Fibroblast of villous mesenchyme (primary cell): ENCODE results near the gene EZR. TPM values are rescaled to one million over a fixed set of nuclear protein-coding genes. Genes with fewer than 3 reads are reported as not detected.

Experiments used
- DNase-seq: peaks from one replicate; pipeline ENCODE4 v3.0.0-alpha.2; 2010; ENCODE audit warnings: low read depth
- H3K4me3 ChIP-seq: 2 replicates; pipeline ENCODE4 v1.5.1; 2011; ENCODE audit warnings: low read depth, mild to moderate bottlenecking, low read length
- CTCF ChIP-seq: IDR thresholded peaks from 2 replicates; pipeline ENCODE4 v1.5.1; 2012; ENCODE audit warnings: low read depth, mild to moderate bottlenecking, low read length; ENCODE audit not compliant: insufficient read depth
- small RNA-seq: library from RNA; depleted of rRNA; stranded (forward); fragments of <200 nt; gene quantifications from one replicate; pipeline ENCODE3, GENCODE V24; 2012
- total RNA-seq: library from RNA; depleted of rRNA; stranded (reverse); fragments of >200 nt; gene quantifications from 2 replicates; pipeline ENCODE4 v1.2.3, GENCODE V29; 2012

The EZR gene
- total RNA-seq, 1 donor: 100 TPM

- no peak for DNase-seq
- no peak overlapping the region for H3K4me3 ChIP-seq
- no peak for TF ChIP-seq CTCF
Measured at GRCh38 chr6:158729906-158730540, 89.1 kb downstream of the EZR start.

DNA sequence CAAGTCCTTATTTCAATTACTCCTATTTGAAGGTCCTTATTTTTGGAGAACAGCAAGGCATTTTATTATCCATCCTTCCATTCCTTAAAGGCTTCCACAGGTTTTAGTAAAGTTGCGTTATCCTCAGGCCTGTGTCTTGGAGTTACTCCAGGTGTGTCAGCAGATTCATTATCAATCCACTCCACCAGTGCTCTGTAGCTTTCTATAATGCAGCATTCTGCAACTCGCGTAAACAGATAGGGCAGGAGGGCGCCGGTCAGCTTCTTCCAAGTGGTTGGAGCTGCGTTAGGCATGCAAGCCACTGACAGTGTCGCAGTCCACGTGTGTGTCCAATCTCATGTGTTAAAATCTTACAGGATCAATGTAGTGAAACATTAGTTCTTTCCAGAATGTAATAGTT, 93.5 kb downstream of the EZR start:
- no peak for DNase-seq
- H3K4me3 ChIP-seq: no peak overlapping the region
- no peak for TF ChIP-seq CTCF

DNA sequence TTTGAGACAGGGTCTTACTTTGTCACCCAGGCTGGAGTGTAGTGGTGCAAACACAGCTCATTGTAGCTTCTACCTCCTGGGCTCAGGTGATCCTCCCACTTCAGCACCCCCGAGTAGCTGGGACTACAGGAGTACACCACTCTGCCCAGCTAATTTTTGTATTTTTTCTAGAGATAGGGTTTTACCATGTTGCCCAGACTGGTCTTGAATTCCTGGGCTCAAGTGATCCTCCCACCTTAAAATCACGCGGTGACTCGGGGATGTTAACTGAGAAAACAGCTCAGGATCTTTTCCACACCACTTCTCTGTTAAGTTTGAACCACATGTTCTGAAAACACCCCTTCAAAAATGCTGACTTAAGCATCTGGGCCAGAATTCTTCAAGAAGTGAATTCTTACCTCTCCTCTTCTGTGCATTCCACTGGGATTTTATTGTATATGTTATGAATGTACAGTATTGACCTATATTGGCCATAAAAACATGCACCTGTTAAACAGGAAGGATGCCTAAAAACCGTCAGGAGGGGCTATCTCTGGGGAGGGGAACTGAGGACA, 96.9 kb downstream of the EZR start:
- no peak for TF ChIP-seq CTCF
- H3K4me3 ChIP-seq: no peak overlapping the region
- no peak for DNase-seq

- peak; percentile 74 for TF ChIP-seq CTCF
- DNase-seq: peak; percentile 34
- no peak overlapping the region for H3K4me3 ChIP-seq
Measured at GRCh38 chr6:158718461-158719046, 100.6 kb downstream of the EZR start.

DNA sequence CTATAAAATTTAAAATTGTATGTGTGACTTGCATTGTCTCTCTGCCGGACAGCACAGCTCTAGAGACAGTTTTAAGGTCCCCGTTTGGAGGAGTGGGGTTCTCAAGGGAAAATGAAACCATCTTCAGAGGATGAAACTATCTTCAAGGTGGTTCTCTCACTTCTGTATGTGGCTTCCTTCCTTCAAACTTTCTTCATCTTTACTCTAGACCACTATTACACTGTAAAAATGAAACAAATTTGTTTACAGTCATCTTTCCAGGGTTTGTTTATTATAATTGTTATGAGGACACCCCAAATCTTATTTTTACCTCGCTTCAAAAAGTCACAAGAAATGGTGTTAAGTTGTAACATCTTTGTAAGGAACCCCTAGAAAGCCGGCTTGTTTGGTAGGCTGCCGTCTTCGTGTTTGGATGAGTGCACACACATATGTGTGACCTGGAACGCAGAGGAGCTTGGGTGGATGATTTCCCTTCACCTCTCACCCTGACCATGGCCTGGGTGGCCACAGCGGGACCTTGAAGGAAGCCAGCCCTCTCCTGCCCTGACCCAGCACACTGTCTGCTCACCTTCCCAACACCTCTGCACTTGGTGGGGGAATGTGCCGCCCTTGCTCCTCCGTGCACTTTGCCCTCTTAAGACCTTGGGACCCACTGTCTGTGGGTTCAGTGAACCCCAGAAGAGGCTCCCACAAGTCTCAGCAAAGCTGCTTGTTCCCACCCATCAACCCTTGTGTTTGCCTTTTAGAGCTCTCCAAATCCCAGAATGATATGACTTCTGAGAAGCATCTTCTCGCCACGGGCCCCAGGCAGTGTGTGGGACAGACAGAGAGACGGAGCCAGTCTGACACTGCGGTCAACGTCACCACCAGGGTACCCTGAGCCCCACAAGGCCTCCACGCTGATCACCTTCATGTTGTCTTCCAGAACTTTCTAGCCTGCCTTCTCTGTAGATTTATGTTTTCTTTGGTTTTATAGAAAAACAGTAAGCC, 101.5 kb downstream of the EZR start:
- no peak for DNase-seq
- TF ChIP-seq CTCF: no peak
- H3K4me3 ChIP-seq: no peak overlapping the region

Small RNA genes lying within 50 kb of the gene (small RNA-seq; reads per million reads assigned to genes)
- not detected for gene MIR3918

Other genes with a start within 250 kb of the EZR start
- gene DYNLT1, start 174.6 kb downstream of the EZR start, total RNA-seq: 99.9 and 114 TPM in 2 replicates
- gene SYTL3, start 169.3 kb downstream of the EZR start, total RNA-seq: 1.3 and 1.7 TPM in 2 replicates
- 5.2 and 6.0 TPM in 2 replicates for gene RSPH3, start 180.8 kb upstream of the EZR start, total RNA-seq
- not detected in 2 replicates for gene TAGAP, start 225.6 kb upstream of the EZR start, total RNA-seq